IMR-90 (cell line): ENCODE results near the gene NEU1. TPM values are rescaled to one million over a fixed set of nuclear protein-coding genes. Genes with fewer than 3 reads are reported as not detected.

Experiments used
- ATAC-seq: fragments of 200-7000 bp; cut with Tn5 transposase; 2 replicates; pipeline ENCODE4 v1.9.1; 2020; ENCODE audit warnings: low read depth, mild to moderate bottlenecking, moderate library complexity
- BruUV-seq: library from RNA; stranded (reverse); fragments of 400-500 nt; replicated peaks from 2 replicates; lab custom pipeline; 2021; lab: Mats Ljungman, UMichigan
- CTCF ChIA-PET: fragments of 300-600 bp; formaldehyde crosslinking; extraction: SDS; loops from one replicate; lab custom pipeline; 2021; ENCODE audit warnings: antibody characterized with exemption; lab: Yijun Ruan, JAX
- POLR2A ChIA-PET: fragments of 300-600 bp; sonication (Branson Sonifier 250); formaldehyde crosslinking; loops from one replicate; lab custom pipeline; 2022; ENCODE audit warnings: antibody characterized with exemption; ENCODE audit not compliant: unreplicated experiment; lab: Charles Lee
- DNase-seq: peaks from one replicate; pipeline ENCODE4 v3.0.0; 2013
- H2AFZ ChIP-seq: replicated peaks from 2 replicates; pipeline ENCODE3; 2013; ENCODE audit warnings: low read length, mild to moderate bottlenecking; ENCODE audit not compliant: poor library complexity
- H2AK5ac ChIP-seq: 2 replicates; pipeline ENCODE4 v1.6.1; 2013; ENCODE audit warnings: low read depth, low read length, inconsistent platforms
- H2AK9ac ChIP-seq: replicated peaks from 2 replicates; pipeline ENCODE3; 2013; ENCODE audit warnings: mild to moderate bottlenecking, low read depth, low read length, moderate library complexity; ENCODE audit not compliant: poor library complexity
- H2BK120ac ChIP-seq: 2 replicates; pipeline ENCODE4 v1.6.1; 2013; ENCODE audit warnings: low read depth, low read length, inconsistent platforms
- H2BK15ac ChIP-seq: 3 replicates; pipeline ENCODE4 v1.6.1; 2013; ENCODE audit warnings: low read depth, low read length, inconsistent platforms
- H2BK20ac ChIP-seq: 2 replicates; pipeline ENCODE4 v1.6.1; 2013; ENCODE audit warnings: low read depth, mild to moderate bottlenecking, inconsistent platforms, low read length, moderate library complexity
- H2BK5ac ChIP-seq: 2 replicates; pipeline ENCODE4 v1.6.1; 2013; ENCODE audit warnings: mild to moderate bottlenecking, low read depth, low read length, inconsistent platforms; ENCODE audit not compliant: poor library complexity, severe bottlenecking
- H3K14ac ChIP-seq: replicated peaks from 2 replicates; pipeline ENCODE4 v1.6.1; 2013; ENCODE audit warnings: low read depth, low read length, inconsistent platforms
- H3K18ac ChIP-seq: 2 replicates; pipeline ENCODE4 v1.6.1; 2013; ENCODE audit warnings: low read depth, low read length, control low read depth
- H3K23ac ChIP-seq: 2 replicates; pipeline ENCODE4 v1.6.1; 2013; ENCODE audit warnings: low read depth, low read length, inconsistent platforms
- H3K27ac ChIP-seq: 2 replicates; pipeline ENCODE4 v1.5.1; 2013; ENCODE audit warnings: mild to moderate bottlenecking, control low read depth, low read length; ENCODE audit not compliant: insufficient read depth
- H3K27me3 ChIP-seq: 2 replicates; pipeline ENCODE4 v1.6.1; 2013; ENCODE audit warnings: low read length; ENCODE audit not compliant: control insufficient read depth, insufficient read depth
- H3K36me3 ChIP-seq: 2 replicates; pipeline ENCODE4 v1.6.1; 2013; ENCODE audit warnings: low read length, mixed read lengths; ENCODE audit not compliant: control insufficient read depth, insufficient read depth
- H3K4ac ChIP-seq: 2 replicates; pipeline ENCODE4 v1.6.1; 2013; ENCODE audit warnings: low read depth, low read length, inconsistent platforms
- H3K4me1 ChIP-seq: 2 replicates; pipeline ENCODE4 v1.6.1; 2013; ENCODE audit warnings: low read length, mixed read lengths; ENCODE audit not compliant: control insufficient read depth, insufficient read depth
- H3K4me2 ChIP-seq: 2 replicates; pipeline ENCODE4 v1.6.1; 2013; ENCODE audit warnings: low read depth, mild to moderate bottlenecking, control low read depth, low read length, moderate library complexity
- H3K4me3 ChIP-seq: 2 replicates; pipeline ENCODE4 v1.5.1; 2013; ENCODE audit warnings: low read depth, mild to moderate bottlenecking, control low read depth, low read length, moderate library complexity; ENCODE audit not compliant: insufficient read depth
- H3K56ac ChIP-seq: 2 replicates; pipeline ENCODE4 v1.6.1; 2013; ENCODE audit warnings: low read length, inconsistent platforms; ENCODE audit not compliant: insufficient read depth; ENCODE audit errors: extremely low read depth
- H3K79me1 ChIP-seq, 2 experiments: 2 replicates each; pipeline ENCODE4 v1.6.1; 2013; ENCODE audit warnings: low read length in 2 of 2, inconsistent platforms in 1 of 2, low read depth in 1 of 2
- H3K9ac ChIP-seq: 2 replicates; pipeline ENCODE4 v1.6.1; 2013; ENCODE audit warnings: low read depth, low read length, control low read depth
- H3K9me1 ChIP-seq: 2 replicates; pipeline ENCODE4 v1.6.1; 2013; ENCODE audit warnings: low read length, inconsistent platforms; ENCODE audit not compliant: insufficient read depth
- H3K9me3 ChIP-seq: 2 replicates; pipeline ENCODE4 v1.6.1; 2013; ENCODE audit warnings: low read length; ENCODE audit not compliant: control insufficient read depth, insufficient read depth
- H4K20me1 ChIP-seq: 2 replicates; pipeline ENCODE4 v1.6.1; 2013; ENCODE audit warnings: low read length, inconsistent platforms; ENCODE audit not compliant: insufficient read depth
- H4K5ac ChIP-seq: 2 replicates; pipeline ENCODE4 v1.6.1; 2013; ENCODE audit warnings: mild to moderate bottlenecking, low read depth, low read length, control low read depth
- H4K8ac ChIP-seq, 2 experiments: 2 replicates each; pipeline ENCODE4 v1.6.1; 2013; ENCODE audit warnings: low read depth in 2 of 2, low read length in 2 of 2, control low read depth in 1 of 2, inconsistent platforms in 1 of 2
- H4K91ac ChIP-seq: 2 replicates; pipeline ENCODE4 v1.6.1; 2013; ENCODE audit warnings: low read depth, low read length, inconsistent platforms; ENCODE audit not compliant: insufficient read depth
- CTCF ChIP-seq: conservative IDR thresholded peaks from 2 replicates; pipeline ENCODE4 v1.5.1; 2012; ENCODE audit warnings: mild to moderate bottlenecking, low read depth, low read length, improper control_type of control experiment
- MXI1 ChIP-seq: IDR thresholded peaks from 2 replicates; pipeline ENCODE4 v1.6.1; 2012; ENCODE audit warnings: low read depth, mild to moderate bottlenecking, low read length, moderate library complexity, borderline replicate concordance
- NFE2L2 ChIP-seq: fragments of 150-350 bp; IDR thresholded peaks from 2 replicates; pipeline ENCODE4 v1.6.1; 2016; ENCODE audit warnings: low read depth, mild to moderate bottlenecking, low read length
- WGBS, 2 experiments: methylation state at CpG; one replicate each; pipeline versions ENCODE4 v1.1.5 to v1.1.7; 2013; ENCODE audit warnings: missing lambda C conversion rate in 2 of 2; ENCODE audit not compliant: insufficient read length in 1 of 2; ENCODE audit errors: extremely low coverage in 2 of 2; 5-methylcytosine and 5-hydroxymethylcytosine counted together
- dilution Hi-C: fragments of 300-500 bp; cut with HindIII; formaldehyde crosslinking; loops from one replicate; pipeline ENCODE4 v1.14.3; 2018; ENCODE audit warnings: low sequenced_read_pairs; ENCODE audit not compliant: unreplicated experiment
- in situ Hi-C: fragments of 300-500 bp; cut with MboI; formaldehyde crosslinking; loops from 3 replicates; pipeline ENCODE4 v1.14.3; 2019; ENCODE audit warnings: low sequenced_read_pairs, inconsistent platforms, mixed read lengths
- intact Hi-C: fragments of 100-400 bp; cut with micrococcal nuclease; formaldehyde crosslinking; loops from 2 replicates; pipeline ENCODE4 v1.10.0; 2022
- polyA plus RNA-seq, 3 experiments: library from polyadenylated mRNA; depleted of rRNA; stranded (reverse); fragments of >200 nt; gene quantifications; 2 replicates each; pipeline ENCODE4 v1.2.3, GENCODE V29; 2012; ENCODE audit warnings: low replicate concordance in 1 of 3
- total RNA-seq: library from RNA; depleted of rRNA; stranded (reverse); fragments of >200 nt; gene quantifications from 2 replicates; pipeline ENCODE4 v1.2.3, GENCODE V29; 2012

NEU1 gene
- total and polyA plus RNA-seq, 2 of the 4 experiments (the other 2 are of a cell fraction): 28.5 to 36.2 TPM

GRCh38 chr6:31813465-31813849 is 49.2 kb downstream of the NEU1 start:
- no peaks in the 10 kb centered on the region for H3K9me3 ChIP-seq
- H3K9me1 ChIP-seq: no peaks in the 10 kb centered on the region; the same call in none of the 2 replicates
- H3K4me1 ChIP-seq: peaks cover 3% of the 10 kb centered on the region
- H2BK15ac ChIP-seq: no peak overlapping the region
- 0 out of 2 replicates have a peak overlapping the region, but pooled peaks have one; percentile 18 for H4K91ac ChIP-seq
- H3K4me3 ChIP-seq: no peak overlapping the region
- no peak overlapping the region for H3K18ac ChIP-seq
- H3K36me3 ChIP-seq: no peaks in the 10 kb centered on the region
- dilution Hi-C loops: no loop called here
- H2AFZ ChIP-seq: no peak overlapping the region
- H4K8ac ChIP-seq: peak overlapping the region; percentile 59 to 88; a peak in 3 of 4 replicates
- BruUV-seq: no TSS peak
- H3K4me2 ChIP-seq: no peak overlapping the region
- H2BK5ac ChIP-seq: peak overlapping the region; percentile 79
- WGBS, 2 experiments: no CpG with 5 or more reads among the region's 7 CpGs
- no peak overlapping the region for H2AK9ac ChIP-seq
- peak overlapping the region; percentile 49 for H2AK5ac ChIP-seq
- ATAC-seq: no peak
- POLR2A ChIA-PET: interaction anchor here (2.0 kb wide), 1 partner anchor 14 kb away, joined by 10 read pairs; the partner anchor contains the start of gene HSPA1B
- H4K20me1 ChIP-seq: no peaks in the 10 kb centered on the region; the same call in 1 of the 2 replicates
- H3K14ac ChIP-seq: peak overlapping the region; percentile 87
- no peaks in the 10 kb centered on the region for H3K27me3 ChIP-seq
- in situ Hi-C loops: no loop called here
- TF ChIP-seq NFE2L2: no peak
- TF ChIP-seq CTCF: no peak
- TF ChIP-seq MXI1: no peak
- DNase-seq: no peak
- intact Hi-C loops: no loop called here
- H3K23ac ChIP-seq: peak overlapping the region; percentile 67; the same call in 1 of the 2 replicates
- peak overlapping the region; percentile 26; the same call in 1 of the 2 replicates for H3K56ac ChIP-seq
- no peak overlapping the region for H2BK20ac ChIP-seq
- no peak overlapping the region for H3K27ac ChIP-seq
- no peak overlapping the region for H2BK120ac ChIP-seq
- peak overlapping the region; percentile 98; the same call in 1 of the 2 replicates for H4K5ac ChIP-seq
- CTCF ChIA-PET: no interaction called here
- peaks cover 7 to 17% of the 10 kb centered on the region in 2 experiments for H3K79me1 ChIP-seq
- peak overlapping the region; percentile 77; the same call in 1 of the 2 replicates for H3K4ac ChIP-seq
- H3K9ac ChIP-seq: peak overlapping the region; percentile 84; the same call in 1 of the 2 replicates
